WTC11 (cell line): Measurements from ENCODE around the gene GPR15LG. TPM values are rescaled to one million over a fixed set of nuclear protein-coding genes. Genes with fewer than 3 reads are reported as not detected.
A peak's percentile ranks its signal among the peaks of the same experiment; 100 is the strongest.

Source experiments
- ATAC-seq: fragments of 200-7000 bp; cut with Tn5 transposase; 2 replicates; pipeline ENCODE4 v1.10.0; 2021; ENCODE audit warnings: mild to moderate bottlenecking, moderate library complexity
- CTCF ChIA-PET: fragments of 300-600 bp; sonication (Branson Sonifier 250); formaldehyde crosslinking; loops from one replicate; lab custom pipeline; 2021; ENCODE audit warnings: antibody characterized with exemption; lab: Charles Lee
- POLR2A ChIA-PET: fragments of 350-600 bp; sonication (Branson Sonifier 250); formaldehyde crosslinking; loops from one replicate; lab custom pipeline; 2021; ENCODE audit warnings: antibody characterized with exemption; lab: Charles Lee
- DNase-seq: peaks from one replicate; pipeline ENCODE4 v3.0.0; 2021; ENCODE audit warnings: low spot score
- H3K27ac Mint-ChIP-seq: 2 replicates; pipeline ENCODE4 v1.8.0; 2021; ENCODE audit warnings: mixed read lengths
- H3K27me3 Mint-ChIP-seq: 2 replicates; pipeline ENCODE4 v1.8.0; 2021; ENCODE audit warnings: low read depth, mild to moderate bottlenecking, moderate library complexity, mixed read lengths
- H3K36me3 Mint-ChIP-seq: 2 replicates; pipeline ENCODE4 v1.8.0; 2021; ENCODE audit warnings: mixed read lengths
- H3K4me1 Mint-ChIP-seq: 2 replicates; pipeline ENCODE4 v1.8.0; 2022; ENCODE audit warnings: mixed read lengths
- H3K4me3 Mint-ChIP-seq: 2 replicates; pipeline ENCODE4 v1.8.0; 2021; ENCODE audit warnings: mild to moderate bottlenecking, moderate library complexity, mixed read lengths
- H3K9me3 Mint-ChIP-seq: 2 replicates; pipeline ENCODE4 v1.8.0; 2021; ENCODE audit warnings: mixed read lengths
- AR ChIP-seq: fragments of 250-450 bp; sonication (Bioruptor Pico); IDR thresholded peaks from 2 replicates; pipeline ENCODE4 v1.9.0; 2021; ENCODE audit warnings: mild to moderate bottlenecking
- CREB1 ChIP-seq: sonication (generic); formaldehyde crosslinking; IDR thresholded peaks from 2 replicates; pipeline ENCODE4 v1.8.0; 2023; ENCODE audit warnings: mild to moderate bottlenecking, missing genetic modification reagents
- E2F4 ChIP-seq: sonication (generic); formaldehyde crosslinking; IDR thresholded peaks from 2 replicates; pipeline ENCODE4 v1.8.1; 2022; ENCODE audit warnings: low read depth, mild to moderate bottlenecking, moderate library complexity, missing genetic modification reagents, borderline replicate concordance
- ESRRA ChIP-seq: sonication (generic); formaldehyde crosslinking; IDR thresholded peaks from 2 replicates; pipeline ENCODE4 v1.8.1; 2022; ENCODE audit warnings: mild to moderate bottlenecking, missing genetic modification reagents, borderline replicate concordance
- ETV6 ChIP-seq: sonication (generic); formaldehyde crosslinking; IDR thresholded peaks from 2 replicates; pipeline ENCODE4 v1.8.1; 2022; ENCODE audit warnings: mild to moderate bottlenecking, missing genetic modification reagents
- HMGA2 ChIP-seq: fragments of 250-450 bp; sonication (Bioruptor Pico); IDR thresholded peaks from 2 replicates; pipeline ENCODE4 v1.4.0; 2021; ENCODE audit warnings: mild to moderate bottlenecking, moderate library complexity
- JAZF1 ChIP-seq: fragments of 250-450 bp; sonication (Bioruptor Pico); IDR thresholded peaks from 2 replicates; pipeline ENCODE4 v1.9.0; 2021; ENCODE audit warnings: moderate library complexity, mild to moderate bottlenecking, inconsistent platforms
- MXD4 ChIP-seq: fragments of 250-450 bp; sonication (Bioruptor Pico); IDR thresholded peaks from 2 replicates; pipeline ENCODE4 v1.8.0; 2021; ENCODE audit warnings: mild to moderate bottlenecking, moderate library complexity, borderline replicate concordance
- PRDM15 ChIP-seq: sonication (generic); formaldehyde crosslinking; IDR thresholded peaks from 2 replicates; pipeline ENCODE4 v1.8.0; 2022; ENCODE audit warnings: missing genetic modification reagents
- PRRX2 ChIP-seq: fragments of 250-450 bp; sonication (Bioruptor Pico); IDR thresholded peaks from 2 replicates; pipeline ENCODE4 v1.8.0; 2021; ENCODE audit warnings: mild to moderate bottlenecking
- RORB ChIP-seq: fragments of 250-450 bp; sonication (Bioruptor Pico); IDR thresholded peaks from 2 replicates; pipeline ENCODE4 v1.9.0; 2021; ENCODE audit warnings: mild to moderate bottlenecking
- SMAD4 ChIP-seq: sonication (generic); formaldehyde crosslinking; IDR thresholded peaks from 2 replicates; pipeline ENCODE4 v1.8.0; 2022; ENCODE audit warnings: mild to moderate bottlenecking, missing genetic modification reagents
- ZBTB43 ChIP-seq: sonication (generic); formaldehyde crosslinking; IDR thresholded peaks from 2 replicates; pipeline ENCODE4 v1.8.1; 2023; ENCODE audit warnings: mild to moderate bottlenecking, missing genetic modification reagents
- ZNF423 ChIP-seq: fragments of 250-450 bp; sonication (Bioruptor Pico); IDR thresholded peaks from 2 replicates; pipeline ENCODE4 v2.1.2; 2022; ENCODE audit warnings: mild to moderate bottlenecking, moderate library complexity
- total RNA-seq: library from RNA; stranded (reverse); gene quantifications from 3 replicates; pipeline ENCODE4 v1.2.3, GENCODE V29; 2021
- TF ChIP-seq, protein P1 (sequence below): sonication (generic); formaldehyde crosslinking; IDR thresholded peaks from 2 replicates; pipeline ENCODE4 v1.8.1; 2023; ENCODE audit warnings: mild to moderate bottlenecking, moderate library complexity, missing genetic modification reagents
- TF ChIP-seq, protein P2 (sequence below): sonication (generic); formaldehyde crosslinking; IDR thresholded peaks from 2 replicates; pipeline ENCODE4 v1.8.1; 2023; ENCODE audit warnings: mild to moderate bottlenecking, missing genetic modification reagents, moderate library complexity
- TF ChIP-seq, protein P3 (sequence below): sonication (generic); formaldehyde crosslinking; IDR thresholded peaks from 2 replicates; pipeline ENCODE4 v1.8.0; 2022; ENCODE audit warnings: mild to moderate bottlenecking, missing genetic modification reagents
- TF ChIP-seq, protein P4 (sequence below): sonication (generic); formaldehyde crosslinking; IDR thresholded peaks from 2 replicates; pipeline ENCODE4 v1.8.0; 2022; ENCODE audit warnings: mild to moderate bottlenecking, missing genetic modification reagents

GPR15LG gene
- total RNA-seq, 1 experiment from 2014 or later = not detected

DNA sequence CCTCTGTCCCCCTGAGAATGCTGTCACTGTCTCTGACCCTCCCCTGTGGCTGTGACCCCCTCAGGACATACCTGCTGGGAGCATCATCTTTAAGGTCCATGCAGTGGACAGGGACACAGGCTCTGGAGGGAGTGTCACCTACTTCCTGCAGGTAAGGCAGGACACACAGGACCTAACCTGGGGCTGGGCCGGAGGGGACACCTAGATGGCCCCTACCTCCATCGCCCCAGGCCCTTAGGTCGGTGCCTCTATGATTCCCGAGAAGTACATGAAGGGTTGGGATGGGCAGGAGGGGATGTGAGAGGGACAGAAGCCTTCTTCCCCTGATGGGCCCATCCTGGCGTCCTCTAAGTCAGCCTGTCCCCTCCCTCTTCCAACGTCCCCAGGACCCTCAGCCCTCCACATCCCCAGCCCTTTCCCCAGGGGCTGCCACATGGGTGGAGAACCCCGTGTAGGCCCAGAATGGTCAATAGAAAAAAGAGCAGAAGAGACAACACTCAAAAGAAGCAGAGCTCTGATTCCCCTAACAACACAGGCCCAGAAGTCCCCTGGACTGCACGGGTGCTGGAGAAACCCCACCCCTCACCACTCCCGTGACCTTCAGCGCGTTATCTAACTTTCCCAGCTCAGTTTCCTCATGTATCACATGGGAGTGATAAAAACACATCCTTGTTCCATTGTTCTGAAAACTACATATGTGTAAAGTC is 27.1 kb downstream of the GPR15LG start (continued):
- TF ChIP-seq PRDM15 (CRISPR knock-in tag) = no peak
- TF ChIP-seq, protein P1, sequence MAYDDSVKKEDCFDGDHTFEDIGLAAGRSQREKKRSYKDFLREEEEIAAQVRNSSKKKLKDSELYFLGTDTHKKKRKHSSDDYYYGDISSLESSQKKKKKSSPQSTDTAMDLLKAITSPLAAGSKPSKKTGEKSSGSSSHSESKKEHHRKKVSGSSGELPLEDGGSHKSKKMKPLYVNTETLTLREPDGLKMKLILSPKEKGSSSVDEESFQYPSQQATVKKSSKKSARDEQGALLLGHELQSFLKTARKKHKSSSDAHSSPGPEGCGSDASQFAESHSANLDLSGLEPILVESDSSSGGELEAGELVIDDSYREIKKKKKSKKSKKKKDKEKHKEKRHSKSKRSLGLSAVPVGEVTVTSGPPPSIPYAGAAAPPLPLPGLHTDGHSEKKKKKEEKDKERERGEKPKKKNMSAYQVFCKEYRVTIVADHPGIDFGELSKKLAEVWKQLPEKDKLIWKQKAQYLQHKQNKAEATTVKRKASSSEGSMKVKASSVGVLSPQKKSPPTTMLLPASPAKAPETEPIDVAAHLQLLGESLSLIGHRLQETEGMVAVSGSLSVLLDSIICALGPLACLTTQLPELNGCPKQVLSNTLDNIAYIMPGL = no peak
- TF ChIP-seq PRRX2 (CRISPR knock-in tag) = no peak
- no peak for TF ChIP-seq JAZF1 (CRISPR knock-in tag)
- no peak for TF ChIP-seq ETV6

GRCh38 chr10:84201244-84201606 is 27.6 kb downstream of the GPR15LG start:
- DNase-seq (no peak), ATAC-seq (peak; percentile 60)
- CTCF ChIA-PET = interaction anchor here (1.0 to 9.2 kb wide), 8 partner anchors 13 to 142 kb away, joined by 3 to 75 read pairs (median 6); partner anchors contain the start of gene GHITM
- no peaks in the 10 kb centered on the region for H3K9me3 Mint-ChIP-seq
- peaks cover 15% of the 10 kb centered on the region for H3K27me3 Mint-ChIP-seq
- H3K4me3 Mint-ChIP-seq = no peak overlapping the region
- H3K27ac Mint-ChIP-seq = no peak overlapping the region
- POLR2A ChIA-PET = interaction anchor here (0.6 kb wide), 1 partner anchor 175 kb away, joined by 4 read pairs; no protein-coding TSS in a partner anchor
- no peaks in the 10 kb centered on the region; the same call in 1 of the 2 replicates for H3K4me1 Mint-ChIP-seq
- H3K36me3 Mint-ChIP-seq = no peaks in the 10 kb centered on the region
- TF ChIP-seq, protein P1 = no peak
- TF ChIP-seq CREB1 (no peak), HMGA2 (CRISPR knock-in tag) (no peak), AR (CRISPR knock-in tag) (no peak), ZBTB43 (CRISPR knock-in tag) (no peak), ZNF423 (CRISPR knock-in tag) (no peak), ESRRA (CRISPR knock-in tag) (no peak), MXD4 (CRISPR knock-in tag) (no peak), RORB (no peak), SMAD4 (CRISPR knock-in tag) (no peak), E2F4 (CRISPR knock-in tag) (no peak)
- TF ChIP-seq, protein P2, sequence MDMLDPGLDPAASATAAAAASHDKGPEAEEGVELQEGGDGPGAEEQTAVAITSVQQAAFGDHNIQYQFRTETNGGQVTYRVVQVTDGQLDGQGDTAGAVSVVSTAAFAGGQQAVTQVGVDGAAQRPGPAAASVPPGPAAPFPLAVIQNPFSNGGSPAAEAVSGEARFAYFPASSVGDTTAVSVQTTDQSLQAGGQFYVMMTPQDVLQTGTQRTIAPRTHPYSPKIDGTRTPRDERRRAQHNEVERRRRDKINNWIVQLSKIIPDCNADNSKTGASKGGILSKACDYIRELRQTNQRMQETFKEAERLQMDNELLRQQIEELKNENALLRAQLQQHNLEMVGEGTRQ (CRISPR knock-in tag) = no peak
- TF ChIP-seq, protein P3, sequence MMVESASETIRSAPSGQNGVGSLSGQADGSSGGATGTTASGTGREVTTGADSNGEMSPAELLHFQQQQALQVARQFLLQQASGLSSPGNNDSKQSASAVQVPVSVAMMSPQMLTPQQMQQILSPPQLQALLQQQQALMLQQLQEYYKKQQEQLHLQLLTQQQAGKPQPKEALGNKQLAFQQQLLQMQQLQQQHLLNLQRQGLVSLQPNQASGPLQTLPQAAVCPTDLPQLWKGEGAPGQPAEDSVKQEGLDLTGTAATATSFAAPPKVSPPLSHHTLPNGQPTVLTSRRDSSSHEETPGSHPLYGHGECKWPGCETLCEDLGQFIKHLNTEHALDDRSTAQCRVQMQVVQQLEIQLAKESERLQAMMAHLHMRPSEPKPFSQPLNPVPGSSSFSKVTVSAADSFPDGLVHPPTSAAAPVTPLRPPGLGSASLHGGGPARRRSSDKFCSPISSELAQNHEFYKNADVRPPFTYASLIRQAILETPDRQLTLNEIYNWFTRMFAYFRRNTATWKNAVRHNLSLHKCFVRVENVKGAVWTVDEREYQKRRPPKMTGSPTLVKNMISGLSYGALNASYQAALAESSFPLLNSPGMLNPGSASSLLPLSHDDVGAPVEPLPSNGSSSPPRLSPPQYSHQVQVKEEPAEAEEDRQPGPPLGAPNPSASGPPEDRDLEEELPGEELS (CRISPR knock-in tag) = no peak
- TF ChIP-seq, protein P4, sequence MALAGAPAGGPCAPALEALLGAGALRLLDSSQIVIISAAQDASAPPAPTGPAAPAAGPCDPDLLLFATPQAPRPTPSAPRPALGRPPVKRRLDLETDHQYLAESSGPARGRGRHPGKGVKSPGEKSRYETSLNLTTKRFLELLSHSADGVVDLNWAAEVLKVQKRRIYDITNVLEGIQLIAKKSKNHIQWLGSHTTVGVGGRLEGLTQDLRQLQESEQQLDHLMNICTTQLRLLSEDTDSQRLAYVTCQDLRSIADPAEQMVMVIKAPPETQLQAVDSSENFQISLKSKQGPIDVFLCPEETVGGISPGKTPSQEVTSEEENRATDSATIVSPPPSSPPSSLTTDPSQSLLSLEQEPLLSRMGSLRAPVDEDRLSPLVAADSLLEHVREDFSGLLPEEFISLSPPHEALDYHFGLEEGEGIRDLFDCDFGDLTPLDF (CRISPR knock-in tag) = no peak
